Islet precursor cell (in vitro differentiated cells): ENCODE data around the gene TAS2R19.
"Not testable (repeated sequence)": the region's sequence is repeated elsewhere in the genome, so short reads cannot be mapped to it uniquely, and the experiment has no call there.

Experiments
- DNase-seq: peaks from one replicate; pipeline ENCODE4 v3.0.0-alpha.2; 2018

The TAS2R19 gene, protein sequence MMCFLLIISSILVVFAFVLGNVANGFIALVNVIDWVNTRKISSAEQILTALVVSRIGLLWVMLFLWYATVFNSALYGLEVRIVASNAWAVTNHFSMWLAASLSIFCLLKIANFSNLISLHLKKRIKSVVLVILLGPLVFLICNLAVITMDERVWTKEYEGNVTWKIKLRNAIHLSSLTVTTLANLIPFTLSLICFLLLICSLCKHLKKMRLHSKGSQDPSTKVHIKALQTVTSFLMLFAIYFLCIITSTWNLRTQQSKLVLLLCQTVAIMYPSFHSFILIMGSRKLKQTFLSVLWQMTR

GRCh38 chr12:11022520-11022919 lies at the start of gene TAS2R19:
Gene TAS2R19 (minus strand): TSS chr12:11022620. CDS start chr12:11022571, 49 bp downstream.
- DNase-seq, result no peak

- DNase-seq, result peak; percentile 83
Measured at GRCh38 chr12:11071414-11071813, 49.0 kb upstream of the TAS2R19 start.

DNA sequence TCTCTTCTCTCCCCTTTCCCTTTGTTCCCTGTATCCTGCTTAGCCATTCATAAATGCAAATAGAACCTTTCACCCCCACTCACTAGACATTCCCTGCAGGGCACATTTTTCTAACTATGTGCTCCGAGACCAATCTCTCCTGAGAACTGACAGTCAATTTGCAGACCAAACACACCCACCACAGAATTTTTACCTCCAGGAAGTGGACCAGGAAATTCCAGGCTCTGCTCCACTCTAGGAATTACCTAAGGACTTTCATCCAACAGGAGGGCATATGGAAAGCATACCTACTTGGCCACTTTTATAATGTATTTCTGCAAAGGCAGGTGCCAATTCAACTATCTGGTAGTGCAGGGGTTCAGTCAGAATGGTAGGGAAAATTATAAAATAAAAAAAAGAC lies 48.6 kb upstream of the TAS2R19 start:
- peak; percentile 71 for DNase-seq

DNA sequence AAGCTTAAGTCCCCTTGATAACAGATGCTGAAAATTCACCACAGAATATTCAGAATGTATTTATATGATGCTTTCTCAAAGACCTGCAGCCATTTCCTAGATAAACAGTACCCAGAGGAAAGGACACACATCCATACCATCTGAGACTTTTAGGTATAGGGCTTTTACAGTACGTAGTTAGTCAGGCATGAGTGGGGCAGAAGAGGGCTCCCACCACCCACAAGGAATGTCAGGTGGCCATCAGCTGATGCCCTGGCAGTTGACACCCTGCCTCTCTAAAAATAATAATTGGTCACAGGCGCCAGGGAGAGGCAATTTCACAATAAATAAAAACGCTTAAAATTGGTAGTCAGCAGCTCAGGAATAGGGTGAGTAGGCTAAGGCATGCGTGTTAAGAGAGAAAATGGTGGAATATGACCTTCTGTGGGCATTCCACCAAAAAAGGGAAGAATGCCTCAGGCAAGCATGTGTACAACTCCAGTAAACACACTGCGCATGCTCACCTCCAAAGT lies 47.5 kb upstream of the TAS2R19 start:
- no peak for DNase-seq

DNA sequence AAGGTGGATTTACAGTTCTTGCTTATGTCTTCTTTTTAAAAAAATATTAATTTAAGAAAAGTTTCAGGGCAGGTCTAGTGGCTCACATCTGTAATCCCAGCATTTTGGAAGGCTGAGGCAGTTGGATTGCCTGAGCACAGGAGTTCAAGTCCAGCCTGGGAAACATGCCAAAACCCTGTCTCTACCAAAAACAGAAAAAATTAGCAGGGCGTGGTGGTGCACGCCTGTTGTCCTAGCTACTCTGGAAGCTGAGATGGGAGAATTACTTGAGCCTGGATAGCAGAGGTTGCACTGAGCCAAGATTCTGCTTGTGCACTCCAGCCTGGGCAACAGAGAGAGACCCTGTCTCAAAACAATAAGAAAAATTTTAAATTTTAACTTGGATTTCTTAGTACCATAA lies 45.1 kb upstream of the TAS2R19 start:
- no peak for DNase-seq

DNA sequence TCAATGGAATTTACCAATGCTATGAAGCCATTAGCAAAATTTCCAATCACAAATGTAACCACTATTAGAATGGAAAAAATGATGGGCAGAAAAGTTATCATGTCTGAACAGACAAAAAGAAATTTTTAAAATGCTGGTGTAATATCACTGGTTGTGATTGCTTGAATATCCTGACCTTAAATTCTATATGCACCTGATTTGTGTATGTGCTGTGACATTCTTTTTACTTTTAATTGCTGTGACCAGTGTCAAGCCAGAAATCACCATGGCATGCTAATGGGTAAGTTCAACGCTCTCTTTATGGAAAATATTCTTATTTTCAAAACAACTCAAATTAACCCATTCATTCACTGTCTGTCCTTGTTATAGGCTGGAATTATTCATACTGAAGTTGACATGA lies 39.8 kb upstream of the TAS2R19 start, which contains the start of gene TAS2R46:
Gene TAS2R46 (minus strand): TSS at position 101 of the 400 bp plus-strand sequence. CDS start 0 bp downstream, at position 101.
- not testable (repeated sequence) for DNase-seq

DNA sequence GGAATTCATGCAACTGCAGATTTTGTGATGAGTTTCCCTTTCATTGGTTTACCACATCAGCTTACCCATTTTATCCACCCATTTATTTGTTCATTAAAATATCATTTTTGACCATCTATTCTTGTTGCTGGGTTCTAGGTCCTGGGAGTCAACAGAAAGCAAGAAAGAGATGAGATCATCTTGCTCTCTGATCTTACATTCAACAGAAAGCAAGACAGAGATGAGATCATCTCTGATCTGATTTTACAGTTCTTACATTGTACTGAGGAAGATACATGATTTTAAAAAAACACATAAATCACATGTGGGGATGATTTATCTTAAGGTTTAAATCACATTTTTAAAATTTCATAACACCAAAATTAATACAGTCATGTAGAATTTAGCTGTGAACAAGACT lies 37.4 kb upstream of the TAS2R19 start:
- DNase-seq, result no peak

- DNase-seq, result no peak
Measured at GRCh38 chr12:11059041-11059440, 36.6 kb upstream of the TAS2R19 start.

DNA sequence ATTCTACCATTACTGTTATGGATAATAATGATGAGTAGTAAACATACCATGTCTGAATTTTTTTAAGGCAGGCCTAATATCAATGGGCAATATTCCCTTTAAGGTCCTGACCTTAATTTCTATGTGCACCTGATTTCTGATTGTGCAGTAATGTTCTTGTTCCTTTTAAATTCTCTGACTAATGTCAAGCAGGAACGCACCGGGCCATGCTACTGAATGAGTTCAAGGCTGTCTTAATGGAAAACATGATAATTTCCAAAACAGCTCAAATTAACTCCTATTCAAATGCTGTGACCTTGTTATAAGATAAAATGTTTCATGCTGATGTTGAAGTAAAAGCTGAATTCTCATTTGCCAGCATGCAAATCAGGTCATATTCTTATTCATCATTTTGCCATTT lies 32.9 kb upstream of the TAS2R19 start:
- no peak for DNase-seq

DNA sequence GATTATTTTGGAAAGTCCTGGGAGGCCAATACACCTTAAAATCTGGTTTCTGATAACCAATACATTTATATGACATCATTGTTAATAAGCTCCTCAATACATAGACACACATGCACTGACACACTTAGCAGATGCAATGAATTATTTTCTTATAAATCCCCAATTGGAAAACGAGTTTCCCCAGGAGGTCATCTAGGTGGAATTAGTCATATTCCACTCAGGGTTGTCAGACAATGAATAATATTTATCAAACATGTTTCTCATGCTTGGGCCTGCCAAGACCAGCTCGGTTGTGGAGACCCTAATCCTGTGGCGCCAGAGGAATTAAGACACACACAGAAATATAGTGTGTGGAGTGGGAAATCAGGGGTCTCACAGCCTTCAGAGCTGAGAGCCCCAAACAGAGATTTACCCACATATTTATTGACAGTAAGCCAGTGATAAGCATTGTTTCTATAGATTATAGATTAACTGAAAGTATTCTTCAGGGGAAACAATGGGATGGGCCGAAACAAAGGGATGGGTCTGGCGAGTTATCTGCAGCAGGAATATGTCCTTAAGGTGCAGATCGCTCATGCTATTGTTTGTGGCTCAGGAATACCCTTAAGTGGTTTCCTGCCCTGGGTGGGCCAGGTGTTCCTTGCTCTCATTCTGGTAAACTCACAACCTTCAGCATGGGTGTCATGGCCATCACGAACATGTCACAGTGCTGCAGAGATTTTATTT lies 27.5 kb upstream of the TAS2R19 start:
- DNase-seq, result not testable (repeated sequence)

GRCh38 chr12:11041366-11041765 lies 18.9 kb upstream of the TAS2R19 start:
- not testable (repeated sequence) for DNase-seq

- no peak for DNase-seq
Measured at GRCh38 chr12:11040162-11040561, 17.7 kb upstream of the TAS2R19 start.

DNA sequence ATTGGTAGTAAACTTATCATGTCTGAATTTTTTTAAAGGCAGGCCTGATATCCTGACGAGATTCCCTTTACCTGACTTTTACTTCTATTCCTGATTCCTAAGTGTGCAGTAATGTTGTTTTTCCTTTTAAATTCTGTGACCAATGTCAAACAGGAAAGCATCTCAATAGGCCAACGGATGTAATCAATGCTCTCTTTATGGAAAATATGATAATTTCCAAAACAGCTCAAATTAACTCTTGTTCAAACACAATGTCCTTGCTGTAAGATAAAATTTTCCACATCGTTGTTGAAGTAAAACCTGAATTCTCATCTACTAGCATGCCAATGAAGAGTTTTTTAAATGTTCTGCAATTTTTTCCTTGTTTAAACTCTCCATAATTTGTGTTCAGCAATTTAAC lies 16.8 kb upstream of the TAS2R19 start:
- DNase-seq, result no peak

- not testable (repeated sequence) for DNase-seq
Measured at GRCh38 chr12:11033959-11034358, 11.5 kb upstream of the TAS2R19 start.

DNA sequence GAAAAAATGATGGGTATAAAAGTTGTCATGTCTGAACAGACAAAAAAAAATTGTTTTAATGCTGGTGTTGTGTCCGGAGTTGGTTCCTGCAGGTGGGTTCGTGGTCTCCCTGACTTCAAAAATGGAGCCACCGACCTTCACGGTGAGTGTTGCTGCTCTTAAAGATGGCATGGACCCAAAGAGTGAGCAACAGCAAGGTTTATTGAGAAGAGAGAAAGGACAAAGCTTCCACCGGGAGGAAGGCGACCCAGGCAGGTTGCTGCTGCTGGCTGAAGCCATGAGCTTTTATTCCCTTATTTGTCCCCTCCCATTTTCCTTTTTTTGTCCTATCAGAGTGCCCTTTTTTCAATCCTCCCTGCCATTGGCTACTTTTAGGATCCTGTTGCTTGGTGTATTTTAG lies 8.9 kb upstream of the TAS2R19 start, which contains the start of gene TAS2R31:
Gene TAS2R31 (minus strand): TSS at position 101 of the 400 bp plus-strand sequence. CDS start 72 bp downstream, at position 29.
- DNase-seq, result no peak

- peak; percentile 68 for DNase-seq
Measured at GRCh38 chr12:11026118-11026517, 3.7 kb upstream of the TAS2R19 start.

- DNase-seq, result no peak
Measured at GRCh38 chr12:11023387-11023786, 967 bp upstream of the TAS2R19 start.

DNA sequence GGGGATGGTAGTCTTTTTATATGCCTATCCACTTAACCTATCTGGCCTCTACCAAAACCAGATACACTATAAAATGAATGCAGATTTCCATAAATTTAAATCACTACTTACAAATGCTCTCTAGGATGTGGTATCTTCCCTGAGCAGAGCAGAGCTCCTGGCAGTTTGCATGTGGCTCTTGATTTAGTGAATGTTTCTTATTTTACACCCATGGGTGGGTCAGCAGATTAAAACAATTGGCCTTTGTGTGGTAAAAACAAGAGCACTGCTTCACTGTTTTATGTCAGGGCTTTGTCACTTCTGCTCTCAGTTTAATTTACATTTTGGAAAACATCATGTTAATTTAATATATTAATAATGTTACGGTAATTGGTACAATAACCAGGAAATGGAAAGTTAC lies 5.5 kb downstream of the TAS2R19 start:
- DNase-seq, result no peak

GRCh38 chr12:11015775-11016430 lies 6.5 kb downstream of the TAS2R19 start:
- peak; percentile 75 for DNase-seq

- no peak for DNase-seq
Measured at GRCh38 chr12:11014234-11014633, 8.2 kb downstream of the TAS2R19 start.

DNA sequence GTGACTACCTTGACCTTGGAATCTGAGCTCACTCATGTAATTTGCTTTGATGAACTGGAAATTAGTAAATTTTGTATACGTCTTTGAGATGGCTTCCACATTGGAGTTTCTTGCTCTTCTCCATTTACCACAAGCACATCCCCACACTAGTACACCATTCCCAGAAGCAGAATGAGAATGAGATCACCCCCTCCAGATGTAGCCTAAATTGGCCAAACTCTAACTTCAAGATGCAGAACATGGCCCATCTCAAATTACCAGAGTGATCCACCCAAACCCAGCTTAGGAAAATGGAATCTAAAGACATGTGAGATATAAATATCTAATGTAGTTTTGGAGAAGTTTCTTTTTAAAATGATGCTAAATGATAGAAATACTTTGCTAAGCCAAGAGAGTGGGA lies 14.8 kb downstream of the TAS2R19 start:
- DNase-seq, result no peak

- DNase-seq, result no peak
Measured at GRCh38 chr12:10998204-10998603, 24.2 kb downstream of the TAS2R19 start, which contains the start of gene TAS2R20. Gene TAS2R20 (minus strand): TSS chr12:10998304. CDS start chr12:10997875, 429 bp downstream.

- DNase-seq, result no peak
Measured at GRCh38 chr12:10994307-10994706, 28.1 kb downstream of the TAS2R19 start.
